ENCODE data around the gene CFB.

GRCh38 chr6:31946370-31946885 lies 533 bp downstream of the CFB start:
- TF ChIP-seq CTCF (IDR thresholded peaks at IDR 0.05), result no peak
- no peak for TF ChIP-seq POLR2AphosphoS5 (IDR thresholded peaks at IDR 0.05)

Data from gastroesophageal sphincter (tissue), 3 donors.